ENCODE results near the gene SYT2. TPM values are rescaled to one million over a fixed set of nuclear protein-coding genes. Genes with fewer than 3 reads are reported as not detected.
"Not testable (repeated sequence)": the region's sequence is repeated elsewhere in the genome, so short reads cannot be mapped to it uniquely, and the experiment has no call there.

The SYT2 gene
- total RNA-seq, 2 donors from 2014 or later = 0.02 TPM; not detected in 1

DNA sequence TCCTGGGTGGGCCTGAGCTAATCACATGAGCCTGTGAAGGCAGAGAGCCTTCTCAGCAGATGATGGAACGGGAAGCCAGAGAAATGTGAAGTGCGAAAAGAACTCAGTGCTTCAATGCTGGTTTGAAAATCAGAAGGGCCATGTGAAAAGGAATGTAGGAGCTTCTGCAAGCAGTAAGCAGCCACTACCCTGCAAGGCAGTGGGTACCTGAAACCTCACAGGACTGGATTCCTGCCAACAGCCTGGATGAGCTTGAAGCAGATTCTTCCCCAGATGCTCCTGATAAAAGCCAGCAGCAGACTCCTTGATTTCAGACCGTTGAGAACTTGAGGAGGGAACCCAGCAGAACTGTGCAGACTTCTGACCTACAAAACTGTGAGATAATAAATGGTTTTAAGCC lies 158.6 kb downstream of the SYT2 start:
- H3K4me1 Mint-ChIP-seq (ENCODE audit: low read depth) = peaks cover 10% of the 10 kb centered on the region
- no peaks in the 10 kb centered on the region for H3K36me3 Mint-ChIP-seq (ENCODE audit: insufficient read depth in 2 of 2)
- ATAC-seq (replicated peaks in 1 of 2) (no peak), DNase-seq (no peak)
- no peak overlapping the region for H3K4me3 Mint-ChIP-seq
- H3K27me3 Mint-ChIP-seq (ENCODE audit: low read depth) = no peaks in the 10 kb centered on the region
- no peaks in the 10 kb centered on the region for H3K9me3 Mint-ChIP-seq
- H3K27ac Mint-ChIP-seq = no peak overlapping the region

DNA sequence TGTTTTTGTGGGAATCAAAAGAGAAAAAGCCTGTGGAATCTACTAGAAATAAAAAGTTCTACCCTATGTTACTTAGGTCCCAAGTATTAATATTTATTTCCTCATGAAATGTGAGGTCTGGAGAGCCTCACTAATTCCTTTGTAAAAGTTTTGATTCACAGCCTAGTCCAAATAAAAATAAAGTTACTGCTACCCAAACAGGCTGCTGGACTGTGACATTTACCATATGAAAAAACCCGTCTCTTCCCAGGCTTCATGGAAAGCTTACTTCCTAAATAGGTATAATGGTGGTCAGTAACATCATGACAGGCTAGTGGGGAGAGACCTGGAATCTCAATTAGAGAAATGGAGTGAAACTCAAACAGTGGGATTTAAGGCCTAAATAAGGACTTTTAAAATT lies 160.2 kb downstream of the SYT2 start:
- not testable (repeated sequence) for DNase-seq; H3K4me3 Mint-ChIP-seq; H3K9me3 Mint-ChIP-seq; ATAC-seq (replicated peaks in 1 of 2); H3K27ac Mint-ChIP-seq; H3K36me3 Mint-ChIP-seq (ENCODE audit: insufficient read depth in 2 of 2); H3K27me3 Mint-ChIP-seq (ENCODE audit: low read depth)
- H3K4me1 Mint-ChIP-seq (ENCODE audit: low read depth) = peaks cover 20% of the 10 kb centered on the region

DNA sequence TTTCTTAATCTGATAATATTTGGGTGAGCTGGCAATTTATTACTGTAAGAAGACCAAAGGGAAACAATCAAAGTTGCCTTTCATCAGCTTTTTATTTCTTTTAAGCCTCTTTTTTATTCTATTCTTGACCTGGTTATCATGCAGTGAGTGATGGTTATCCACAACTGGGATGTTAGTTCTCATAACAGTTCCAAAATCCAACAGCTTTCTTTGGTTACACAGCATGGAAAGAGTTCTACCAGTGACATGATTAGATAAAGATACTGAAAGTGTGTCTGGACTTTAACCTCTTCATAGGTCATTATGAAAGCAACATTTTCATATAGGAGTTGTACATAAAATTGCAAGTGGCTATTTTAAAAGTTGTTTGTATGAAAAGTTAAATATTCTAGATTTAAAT lies 163.0 kb downstream of the SYT2 start:
- H3K4me3 Mint-ChIP-seq = no peak overlapping the region
- H3K4me1 Mint-ChIP-seq (ENCODE audit: low read depth) = peaks cover 11% of the 10 kb centered on the region
- H3K36me3 Mint-ChIP-seq (ENCODE audit: insufficient read depth in 2 of 2) = no peaks in the 10 kb centered on the region
- no peaks in the 10 kb centered on the region for H3K27me3 Mint-ChIP-seq (ENCODE audit: low read depth)
- peak overlapping the region; percentile 50 for H3K27ac Mint-ChIP-seq
- DNase-seq (no peak), ATAC-seq (replicated peaks in 1 of 2) (no peak)
- no peaks in the 10 kb centered on the region for H3K9me3 Mint-ChIP-seq

DNA sequence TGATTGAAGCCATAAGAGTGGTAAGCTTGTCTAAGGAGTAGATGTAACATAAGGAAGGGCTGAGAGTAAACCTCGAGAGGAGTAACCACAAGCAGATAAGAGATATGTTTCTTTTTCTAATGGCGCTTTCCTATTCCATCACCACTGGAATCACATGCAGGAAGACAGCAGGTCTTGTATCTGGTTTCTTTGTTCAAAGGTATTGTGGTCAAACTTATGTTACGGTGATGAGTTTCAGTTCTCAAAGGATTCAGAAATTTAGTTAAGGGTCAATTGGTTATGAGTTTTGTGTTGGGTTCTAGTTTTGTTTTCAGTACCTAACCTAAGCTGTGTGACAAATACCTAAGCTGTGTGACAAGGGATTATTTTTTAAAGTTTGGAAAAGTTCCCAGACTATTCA lies 163.5 kb downstream of the SYT2 start:
- Mint-ChIP-seq H3K27ac (peak overlapping the region; percentile 50), H3K4me3 (peak overlapping the region in 1 of 2 donors; percentile 56), H3K4me1 (ENCODE audit: low read depth) (peaks cover 11% of the 10 kb centered on the region)
- peak; percentile 20 to 45 for ATAC-seq (replicated peaks in 1 of 2)
- H3K9me3 Mint-ChIP-seq; DNase-seq; H3K27me3 Mint-ChIP-seq (ENCODE audit: low read depth); H3K36me3 Mint-ChIP-seq (ENCODE audit: insufficient read depth in 2 of 2): not testable (repeated sequence)

DNA sequence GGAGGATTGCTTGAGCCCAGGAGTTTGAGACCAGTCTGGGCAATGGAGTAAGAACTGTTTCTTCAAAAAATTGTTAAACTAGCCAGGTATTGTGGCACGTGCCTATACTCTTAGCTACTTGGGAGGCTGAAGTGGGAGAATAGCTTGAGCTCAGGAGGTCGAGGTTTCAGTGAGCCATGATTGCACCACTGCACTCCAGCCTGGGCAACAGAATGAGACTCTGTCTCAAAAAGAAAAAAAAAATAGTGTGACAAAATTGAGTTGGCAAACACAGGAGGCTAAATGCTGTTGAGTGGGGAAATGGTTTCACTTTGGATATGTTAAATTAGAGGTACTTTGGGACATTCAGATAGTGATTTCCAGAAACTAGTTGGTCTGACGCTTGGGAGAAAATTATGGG lies 163.9 kb downstream of the SYT2 start:
- not testable (repeated sequence) for H3K27me3 Mint-ChIP-seq (ENCODE audit: low read depth); H3K27ac Mint-ChIP-seq; H3K36me3 Mint-ChIP-seq (ENCODE audit: insufficient read depth in 2 of 2); H3K9me3 Mint-ChIP-seq; DNase-seq
- Mint-ChIP-seq H3K4me1 (ENCODE audit: low read depth) (peaks cover 11% of the 10 kb centered on the region), H3K4me3 (peak overlapping the region in 1 of 2 donors; percentile 56)
- peak in 1 of 2 donors; percentile 28 for ATAC-seq (replicated peaks in 1 of 2)

DNA sequence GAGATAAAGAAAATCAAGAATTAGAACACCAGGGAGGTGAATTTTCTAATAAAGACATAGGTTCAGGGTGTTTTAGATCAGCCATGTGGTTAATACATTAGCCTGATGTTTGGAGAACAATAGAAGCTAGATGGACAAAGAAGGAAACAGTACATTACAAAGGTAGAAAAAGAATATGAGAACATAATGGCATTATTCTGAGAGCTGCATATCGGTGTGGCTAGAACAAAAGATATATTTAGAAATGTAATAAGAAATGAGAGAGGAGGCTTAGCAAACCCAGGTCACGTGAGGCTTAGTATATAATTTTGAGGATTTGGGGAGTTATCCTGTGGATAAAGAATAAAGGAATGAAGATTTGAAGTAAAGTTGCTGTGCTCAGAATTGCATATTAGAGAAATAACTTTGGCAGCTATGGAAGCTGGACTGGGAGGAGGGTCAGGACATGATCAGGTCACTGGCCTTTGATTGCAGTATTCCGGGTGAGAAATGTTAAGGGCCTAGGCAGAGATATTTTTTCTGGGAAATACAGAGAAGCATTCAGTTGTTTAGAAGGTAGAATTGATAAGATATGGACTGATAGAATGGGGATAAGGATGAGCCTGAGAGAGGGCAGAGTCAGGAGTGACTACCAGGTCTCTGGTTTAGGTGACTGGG lies 164.5 kb downstream of the SYT2 start:
- not testable (repeated sequence) for H3K36me3 Mint-ChIP-seq (ENCODE audit: insufficient read depth in 2 of 2); H3K27ac Mint-ChIP-seq; ATAC-seq (replicated peaks in 1 of 2)

DNA sequence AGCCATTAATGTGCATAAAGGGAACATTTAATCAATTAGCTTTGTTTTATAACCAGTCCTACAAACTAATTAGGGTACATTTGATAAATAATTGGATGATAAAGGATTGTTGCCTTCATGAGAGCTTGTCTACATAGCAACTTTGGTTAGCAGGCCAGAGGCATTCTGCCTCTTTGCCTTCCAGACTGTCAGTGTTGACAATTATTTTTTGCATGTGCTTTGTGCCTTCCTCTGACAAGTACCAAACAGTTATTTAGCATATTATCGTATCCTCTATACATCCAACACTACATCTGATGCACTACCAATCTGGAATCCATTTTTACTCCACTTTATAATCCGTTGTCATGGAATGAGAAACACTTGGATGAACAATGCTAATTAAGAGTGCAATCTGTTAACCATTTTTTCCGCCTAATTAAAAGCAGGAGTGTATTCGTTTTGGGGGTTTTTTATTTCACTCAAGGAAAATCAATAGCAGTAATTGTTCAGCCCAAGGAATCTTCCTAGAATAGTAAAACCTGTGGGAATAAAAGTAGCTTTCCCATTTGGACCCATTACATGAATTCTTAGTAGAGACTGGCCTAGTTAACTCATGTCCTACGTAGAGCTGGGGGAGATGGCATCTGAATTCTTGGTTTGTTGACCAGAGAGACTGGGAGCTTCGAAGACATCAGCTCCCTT lies 165.3 kb downstream of the SYT2 start:
- not testable (repeated sequence) for H3K27ac Mint-ChIP-seq; H3K27me3 Mint-ChIP-seq (ENCODE audit: low read depth); H3K4me3 Mint-ChIP-seq; H3K36me3 Mint-ChIP-seq (ENCODE audit: insufficient read depth in 2 of 2); DNase-seq; ATAC-seq (replicated peaks in 1 of 2); H3K9me3 Mint-ChIP-seq
- H3K4me1 Mint-ChIP-seq (ENCODE audit: low read depth) = peaks cover 11% of the 10 kb centered on the region

More for the DNA sequence above, 164.5 kb downstream of the SYT2 start:
- peak overlapping the region in 1 of 2 donors; percentile 56 for H3K4me3 Mint-ChIP-seq
- H3K9me3 Mint-ChIP-seq; DNase-seq; H3K27me3 Mint-ChIP-seq (ENCODE audit: low read depth): not testable (repeated sequence)
- peaks cover 11% of the 10 kb centered on the region for H3K4me1 Mint-ChIP-seq (ENCODE audit: low read depth)

DNA sequence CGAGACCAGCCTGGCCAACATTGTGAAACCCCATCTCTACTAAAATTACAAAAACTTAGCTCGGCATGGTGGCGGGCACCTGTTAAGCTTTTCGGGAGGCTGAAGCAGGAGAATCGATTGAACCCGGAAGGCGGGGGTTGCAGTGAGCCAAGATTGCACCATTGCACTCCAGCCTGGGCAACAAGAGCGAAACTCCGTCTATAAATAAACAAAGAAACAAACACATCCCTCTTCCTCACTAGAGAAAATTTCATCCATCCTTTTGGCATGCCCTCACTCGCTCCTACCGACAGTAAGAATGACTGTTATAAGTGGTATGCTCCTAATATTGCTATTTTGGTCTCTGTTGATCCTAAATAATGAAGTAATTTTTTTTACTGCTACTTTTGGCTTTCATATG lies 166.7 kb downstream of the SYT2 start:
- DNase-seq; ATAC-seq (replicated peaks in 1 of 2); H3K9me3 Mint-ChIP-seq; H3K27ac Mint-ChIP-seq; H3K4me3 Mint-ChIP-seq; H3K27me3 Mint-ChIP-seq (ENCODE audit: low read depth); H3K36me3 Mint-ChIP-seq (ENCODE audit: insufficient read depth in 2 of 2): not testable (repeated sequence)
- H3K4me1 Mint-ChIP-seq (ENCODE audit: low read depth) = peaks cover 11% of the 10 kb centered on the region

DNA sequence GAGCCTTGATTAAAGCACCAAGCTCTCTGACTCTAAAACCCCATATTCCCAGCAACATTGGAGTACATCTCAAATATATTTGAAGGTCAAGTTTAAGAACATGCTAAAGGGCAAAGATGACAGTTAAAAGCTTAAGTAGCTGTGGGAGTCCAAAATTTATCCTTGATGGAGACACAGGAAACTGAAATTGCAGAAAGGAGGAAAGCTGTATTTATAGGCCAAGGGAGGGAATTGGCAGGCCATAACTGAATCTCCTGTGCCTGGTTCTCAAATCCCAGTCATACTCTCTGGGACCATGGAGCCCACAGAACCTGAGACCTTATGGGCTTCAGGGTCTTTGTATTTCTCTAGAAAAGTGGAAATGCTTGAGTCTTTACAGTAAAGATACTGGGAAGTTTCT lies 167.8 kb downstream of the SYT2 start:
- H3K4me3 Mint-ChIP-seq; ATAC-seq (replicated peaks in 1 of 2); DNase-seq; H3K36me3 Mint-ChIP-seq (ENCODE audit: insufficient read depth in 2 of 2); H3K9me3 Mint-ChIP-seq; H3K27me3 Mint-ChIP-seq (ENCODE audit: low read depth); H3K27ac Mint-ChIP-seq: not testable (repeated sequence)
- H3K4me1 Mint-ChIP-seq (ENCODE audit: low read depth) = peaks cover 11% of the 10 kb centered on the region

DNA sequence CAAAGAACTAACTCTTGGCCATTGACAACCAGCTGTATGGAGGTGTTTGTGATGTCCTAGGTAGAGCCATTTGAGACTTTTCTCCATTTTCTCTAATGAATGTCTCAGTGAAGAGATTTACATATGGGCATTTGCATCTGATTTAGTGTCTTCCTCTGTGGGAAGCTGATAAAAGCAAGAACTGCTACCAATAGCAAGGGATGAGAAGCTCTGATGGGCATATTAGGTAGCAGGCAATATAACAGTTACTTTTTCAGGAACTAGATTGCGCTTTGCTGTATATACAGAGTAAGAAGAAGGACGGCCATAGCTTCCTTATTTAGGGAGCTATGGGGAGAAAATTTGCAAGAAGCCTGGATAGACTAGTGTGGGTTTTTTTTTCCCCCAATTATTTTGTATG lies 169.4 kb downstream of the SYT2 start:
- not testable (repeated sequence) for H3K27me3 Mint-ChIP-seq (ENCODE audit: low read depth)

More for the DNA sequence above, 169.4 kb downstream of the SYT2 start:
- not testable (repeated sequence) for H3K9me3 Mint-ChIP-seq; ATAC-seq (replicated peaks in 1 of 2); H3K4me1 Mint-ChIP-seq (ENCODE audit: low read depth); DNase-seq; H3K36me3 Mint-ChIP-seq (ENCODE audit: insufficient read depth in 2 of 2); H3K4me3 Mint-ChIP-seq; H3K27ac Mint-ChIP-seq

Other genes with a start within 250 kb of the SYT2 start
- gene KDM5B, start 98.0 kb upstream of the SYT2 start, total RNA-seq = 10 to 100 TPM; 47.0 to 53.6 TPM
- 1 to 10 TPM; 1.0 to 1.8 TPM for gene PCAT6, start 100.5 kb upstream of the SYT2 start, total RNA-seq
- gene RABIF, start 178.7 kb upstream of the SYT2 start, total RNA-seq = 10 to 100 TPM in 1 of 2 donors, 1 to 10 TPM in 1; 8.4 to 10.8 TPM
- 10 to 100 TPM; 43.8 to 52.5 TPM for gene KLHL12, start 216.8 kb upstream of the SYT2 start, total RNA-seq
- gene ADIPOR1, start 247.9 kb upstream of the SYT2 start, total RNA-seq = 10 to 100 TPM; 72.0 to 75.3 TPM

Data from activated T-cell treated with anti-CD3 and anti-CD28 coated beads, Interleukin-2, amount 50 U/mL, for 72 hours (primary cell).